ENCODE data around the gene HHIP. TPM values are rescaled to one million over a fixed set of nuclear protein-coding genes. Genes with fewer than 3 reads are reported as not detected.

HHIP gene
- total and polyA plus RNA-seq, 2 experiments from 2014 or later = 20.8 to 29.2 TPM

GRCh38 chr4:144667500-144667899 lies 21.5 kb downstream of the HHIP start:
- no peaks in the 10 kb centered on the region for H3K9me3 ChIP-seq (ENCODE audit: low read depth)
- H3K27me3 ChIP-seq = no peaks in the 10 kb centered on the region
- H2AFZ ChIP-seq = no peak overlapping the region
- H3K4me3 ChIP-seq = no peak overlapping the region
- no peaks in the 10 kb centered on the region for H4K20me1 ChIP-seq (ENCODE audit: insufficient read depth, poor library complexity, severe bottlenecking)
- H3K4me2 ChIP-seq = no peak overlapping the region
- H3K9me2 ChIP-seq (replicated peaks; ENCODE audit: insufficient read depth) = no peaks in the 10 kb centered on the region
- no peak for DNase-seq (ENCODE audit: low spot score)
- TF ChIP-seq CTCF (IDR thresholded peaks at IDR 0.05; ENCODE audit: poor library complexity) = no peak
- TF ChIP-seq EZH2phosphoT487 (IDR thresholded peaks at IDR 0.05; ENCODE audit: low read depth, severe bottlenecking, unreplicated experiment) = no peak
- no peak for TF ChIP-seq EZH2 (IDR thresholded peaks at IDR 0.05; ENCODE audit: borderline replicate concordance)
- H3K79me2 ChIP-seq = no peaks in the 10 kb centered on the region
- 58% methylated on average over 2 of the region's 2 CpGs for WGBS (ENCODE audit: low lambda C conversion rate, missing lambda C conversion rate)
- no peaks in the 10 kb centered on the region for H3K4me1 ChIP-seq (ENCODE audit: insufficient read depth)
- no peak overlapping the region for H3K27ac ChIP-seq
- H3K36me3 ChIP-seq (replicated peaks; ENCODE audit: insufficient read depth, low read depth) = no peaks in the 10 kb centered on the region

- Histone ChIP-seq H3K4me2 (no peak overlapping the region), H4K20me1 (ENCODE audit: insufficient read depth, poor library complexity, severe bottlenecking) (no peaks in the 10 kb centered on the region), H2AFZ (no peak overlapping the region), H3K27me3 (no peaks in the 10 kb centered on the region), H3K27ac (no peak overlapping the region), H3K9me3 (ENCODE audit: low read depth) (no peaks in the 10 kb centered on the region), H3K36me3 (replicated peaks; ENCODE audit: insufficient read depth, low read depth) (no peaks in the 10 kb centered on the region), H3K4me3 (no peak overlapping the region), H3K4me1 (ENCODE audit: insufficient read depth) (no peaks in the 10 kb centered on the region), H3K9me2 (replicated peaks; ENCODE audit: insufficient read depth) (no peaks in the 10 kb centered on the region), H3K79me2 (no peaks in the 10 kb centered on the region)
- WGBS (ENCODE audit: low lambda C conversion rate, missing lambda C conversion rate) = 79% methylated on average over 5 of the region's 5 CpGs
- no peak for TF ChIP-seq EZH2phosphoT487 (IDR thresholded peaks at IDR 0.05; ENCODE audit: low read depth, severe bottlenecking, unreplicated experiment)
- no peak for TF ChIP-seq EZH2 (IDR thresholded peaks at IDR 0.05; ENCODE audit: borderline replicate concordance)
- no peak for TF ChIP-seq CTCF (IDR thresholded peaks at IDR 0.05; ENCODE audit: poor library complexity)
- DNase-seq (ENCODE audit: low spot score) = no peak
Observed at GRCh38 chr4:144670776-144671175, 24.8 kb downstream of the HHIP start.

- WGBS (ENCODE audit: low lambda C conversion rate, missing lambda C conversion rate) = 48% methylated on average over 1 of the region's 1 CpG
- H4K20me1 ChIP-seq (ENCODE audit: insufficient read depth, poor library complexity, severe bottlenecking) = no peaks in the 10 kb centered on the region
- no peak for DNase-seq (ENCODE audit: low spot score)
- no peak for TF ChIP-seq CTCF (IDR thresholded peaks at IDR 0.05; ENCODE audit: poor library complexity)
- no peak for TF ChIP-seq EZH2 (IDR thresholded peaks at IDR 0.05; ENCODE audit: borderline replicate concordance)
- TF ChIP-seq EZH2phosphoT487 (IDR thresholded peaks at IDR 0.05; ENCODE audit: low read depth, severe bottlenecking, unreplicated experiment) = no peak
- no peaks in the 10 kb centered on the region for H3K9me3 ChIP-seq (ENCODE audit: low read depth)
- H3K79me2 ChIP-seq = no peaks in the 10 kb centered on the region
- no peak overlapping the region for H2AFZ ChIP-seq
- H3K4me1 ChIP-seq (ENCODE audit: insufficient read depth) = no peaks in the 10 kb centered on the region
- H3K4me2 ChIP-seq = no peak overlapping the region
- peak overlapping the region; percentile 20 for H3K27ac ChIP-seq
- no peaks in the 10 kb centered on the region for H3K27me3 ChIP-seq
- H3K36me3 ChIP-seq (replicated peaks; ENCODE audit: insufficient read depth, low read depth) = no peaks in the 10 kb centered on the region
- no peak overlapping the region for H3K4me3 ChIP-seq
- no peaks in the 10 kb centered on the region for H3K9me2 ChIP-seq (replicated peaks; ENCODE audit: insufficient read depth)
Observed at GRCh38 chr4:144674711-144675110, 28.8 kb downstream of the HHIP start.

- no peaks in the 10 kb centered on the region for H3K27me3 ChIP-seq
- H4K20me1 ChIP-seq (ENCODE audit: insufficient read depth, poor library complexity, severe bottlenecking) = no peaks in the 10 kb centered on the region
- no peaks in the 10 kb centered on the region for H3K4me1 ChIP-seq (ENCODE audit: insufficient read depth)
- TF ChIP-seq EZH2 (IDR thresholded peaks at IDR 0.05; ENCODE audit: borderline replicate concordance) = no peak
- TF ChIP-seq EZH2phosphoT487 (IDR thresholded peaks at IDR 0.05; ENCODE audit: low read depth, severe bottlenecking, unreplicated experiment) = no peak
- no peak for TF ChIP-seq CTCF (IDR thresholded peaks at IDR 0.05; ENCODE audit: poor library complexity)
- DNase-seq (ENCODE audit: low spot score) = no peak
- H3K9me2 ChIP-seq (replicated peaks; ENCODE audit: insufficient read depth) = no peaks in the 10 kb centered on the region
- H2AFZ ChIP-seq = no peak overlapping the region
- H3K4me2 ChIP-seq = no peak overlapping the region
- WGBS (ENCODE audit: low lambda C conversion rate, missing lambda C conversion rate) = 60% methylated on average over 3 of the region's 3 CpGs
- H3K36me3 ChIP-seq (replicated peaks; ENCODE audit: insufficient read depth, low read depth) = no peaks in the 10 kb centered on the region
- H3K27ac ChIP-seq = no peak overlapping the region
- H3K4me3 ChIP-seq = no peak overlapping the region
- no peaks in the 10 kb centered on the region for H3K79me2 ChIP-seq
- no peaks in the 10 kb centered on the region for H3K9me3 ChIP-seq (ENCODE audit: low read depth)
Observed at GRCh38 chr4:144681806-144682205, 35.9 kb downstream of the HHIP start.
